ENCODE data around the gene FOXI1. TPM values are rescaled to one million over a fixed set of nuclear protein-coding genes. Genes with fewer than 3 reads are reported as not detected.

The FOXI1 gene
- polyA plus RNA-seq, 4 donors: 5.4 to 7.9 (median 7.4) TPM

DNA sequence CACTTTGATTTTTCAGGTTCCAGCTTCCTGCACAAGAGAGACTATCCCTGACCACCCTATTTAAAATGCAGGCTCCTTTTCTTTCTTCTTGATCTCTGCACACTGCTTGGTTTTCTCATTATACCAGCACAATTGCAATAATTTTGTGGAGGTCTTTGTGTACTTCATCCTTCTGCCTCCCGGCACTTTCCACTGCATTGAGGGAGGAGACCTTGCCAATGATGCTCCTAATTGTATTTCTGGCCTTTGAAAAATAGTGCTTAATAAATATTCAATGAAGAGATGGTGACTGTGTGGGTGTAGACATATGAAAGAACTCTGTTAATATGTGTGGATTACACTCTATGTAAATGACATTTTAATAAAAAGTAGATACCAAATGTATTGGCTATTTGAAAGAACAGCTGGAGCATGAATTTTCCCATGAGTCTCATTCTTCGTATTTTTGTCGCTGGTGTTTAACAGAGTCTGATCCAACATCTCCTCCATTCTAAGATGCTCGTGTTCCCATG, 42.1 kb downstream of the FOXI1 start:
- no peak for DNase-seq (ENCODE audit: low read depth in 4 of 4, low spot score in 2 of 4)

DNA sequence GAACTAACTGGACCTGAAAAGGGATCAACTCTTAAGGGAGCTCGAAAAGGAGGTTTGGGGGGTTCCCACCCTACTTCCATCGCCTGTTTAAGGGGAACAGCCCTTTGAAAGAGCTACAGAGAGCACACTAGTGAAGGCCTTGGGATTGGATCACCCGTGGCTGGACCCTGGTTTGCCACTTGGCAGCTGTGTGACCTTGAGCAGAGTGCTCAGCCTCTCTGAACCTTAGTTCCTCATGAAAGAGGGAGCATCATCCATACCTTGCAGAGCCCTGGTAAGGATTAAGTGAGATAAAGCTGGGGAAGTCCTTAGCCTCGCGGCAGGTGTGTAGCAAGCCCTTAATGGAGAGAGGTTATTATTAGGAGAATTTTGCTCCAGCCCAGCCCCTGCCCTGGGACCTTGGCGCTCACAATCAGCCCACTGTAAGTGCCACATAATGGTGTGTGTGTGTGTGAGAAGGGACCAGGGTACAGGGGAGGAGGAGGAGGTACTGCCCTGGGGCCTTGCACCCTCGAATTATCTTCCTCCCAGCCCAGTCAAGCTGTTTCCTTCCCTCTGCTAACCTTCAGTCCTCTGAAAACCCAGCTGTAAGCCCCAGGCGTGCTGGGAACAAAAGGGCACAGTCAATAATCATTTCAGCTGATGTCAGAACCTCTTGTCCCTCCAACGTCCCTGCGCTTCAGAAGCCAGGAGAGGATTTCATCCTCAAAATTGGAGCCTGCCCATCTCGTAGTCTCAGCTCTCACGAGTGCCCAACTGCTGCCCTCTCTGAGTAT, 42.9 kb downstream of the FOXI1 start:
- no peak for DNase-seq (ENCODE audit: low read depth in 4 of 4, low spot score in 2 of 4)

DNA sequence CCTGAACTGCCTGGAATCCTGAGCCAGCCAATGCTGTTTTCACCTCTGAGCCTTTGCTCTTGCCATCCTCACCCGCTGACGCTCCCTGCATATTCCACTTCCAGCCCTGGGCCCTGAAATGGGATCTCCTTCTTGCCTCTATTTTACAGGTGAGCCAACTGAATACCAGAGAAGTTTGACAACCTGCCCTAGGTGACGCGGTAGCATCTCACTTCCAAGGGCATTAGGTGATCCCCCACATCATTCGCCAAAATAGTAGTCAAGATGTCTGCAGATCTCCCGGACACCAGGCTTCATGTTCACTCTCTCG, 43.5 kb downstream of the FOXI1 start:
- DNase-seq (ENCODE audit: low read depth in 4 of 4, low spot score in 2 of 4): no peak

DNA sequence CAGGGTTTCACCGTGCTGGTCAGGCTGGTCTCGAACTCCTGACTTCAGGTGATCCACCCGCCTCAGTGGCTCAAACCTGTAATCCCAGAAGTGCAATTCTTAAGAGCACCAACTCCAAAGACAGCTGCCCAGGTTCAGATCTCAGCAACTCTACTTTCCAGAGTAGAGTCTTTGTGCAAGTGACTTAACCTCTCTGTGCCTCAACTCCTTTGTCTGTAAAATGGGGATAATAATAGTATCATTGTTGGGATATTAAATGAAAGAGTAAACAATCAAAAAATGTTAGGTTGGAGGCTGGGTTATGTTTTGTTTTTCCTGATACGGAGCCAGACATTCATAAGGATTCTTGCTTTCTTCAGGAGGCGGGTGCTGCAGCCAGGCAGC, 45.0 kb downstream of the FOXI1 start:
- DNase-seq (ENCODE audit: low read depth in 4 of 4, low spot score in 2 of 4): no peak

DNA sequence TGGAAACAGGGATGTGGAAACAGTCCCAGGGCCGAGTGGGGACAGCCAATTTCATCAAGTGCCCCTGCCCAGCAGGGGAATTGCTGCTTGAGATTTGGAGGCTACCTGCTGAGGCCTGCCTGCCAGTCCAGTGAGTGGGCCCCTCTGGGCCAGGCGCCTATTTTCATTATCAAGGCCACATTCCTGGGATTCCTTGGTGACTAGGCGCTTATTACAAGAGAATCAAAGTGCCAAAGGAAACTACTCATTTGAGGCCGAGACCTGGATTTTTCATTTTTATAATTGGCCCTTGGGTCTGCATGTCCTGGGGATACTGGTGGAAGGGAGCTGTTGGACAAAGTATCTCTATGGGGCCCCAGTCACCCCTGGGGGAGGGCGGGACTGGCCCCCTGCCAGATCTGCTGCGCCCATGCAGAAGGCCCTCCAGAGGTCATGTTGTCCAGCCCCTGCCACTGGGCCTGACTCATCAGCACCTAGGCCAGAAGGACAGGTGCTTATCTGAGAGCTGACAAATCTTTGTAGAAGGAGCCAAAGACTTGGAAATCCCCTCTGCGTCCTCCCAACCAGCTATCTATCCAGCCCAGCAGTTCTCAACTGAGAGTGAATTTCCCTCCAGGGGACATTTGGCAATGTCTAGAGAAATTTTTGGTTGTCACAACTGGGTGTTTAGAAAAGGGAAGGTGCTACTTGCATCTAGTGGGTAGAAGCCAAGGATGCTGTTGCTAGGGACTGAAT, 45.6 kb downstream of the FOXI1 start:
- peak in 1 of 4 donors; percentile 21 for DNase-seq (ENCODE audit: low read depth in 4 of 4, low spot score in 2 of 4)

DNA sequence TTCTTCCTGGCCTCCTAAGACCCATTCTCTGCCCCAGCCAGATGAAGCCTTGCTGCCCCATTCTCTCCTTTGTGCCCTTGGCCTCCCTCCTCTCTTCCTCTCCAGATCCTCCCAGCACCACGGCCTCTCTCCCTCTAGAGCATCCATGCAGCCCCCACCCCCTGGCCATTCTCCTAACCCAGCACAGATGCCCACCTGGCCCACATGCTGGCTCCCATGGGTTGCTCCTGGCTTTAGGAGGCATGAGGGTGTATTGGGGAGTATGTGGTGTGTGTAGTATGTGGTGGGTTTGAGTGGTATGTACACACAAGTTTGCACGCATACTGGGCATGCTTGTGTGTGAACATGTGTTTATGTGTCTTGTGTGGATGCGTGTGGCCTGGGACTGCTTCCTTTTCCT, 47.1 kb downstream of the FOXI1 start:
- DNase-seq (ENCODE audit: low read depth in 4 of 4, low spot score in 2 of 4): no peak

DNA sequence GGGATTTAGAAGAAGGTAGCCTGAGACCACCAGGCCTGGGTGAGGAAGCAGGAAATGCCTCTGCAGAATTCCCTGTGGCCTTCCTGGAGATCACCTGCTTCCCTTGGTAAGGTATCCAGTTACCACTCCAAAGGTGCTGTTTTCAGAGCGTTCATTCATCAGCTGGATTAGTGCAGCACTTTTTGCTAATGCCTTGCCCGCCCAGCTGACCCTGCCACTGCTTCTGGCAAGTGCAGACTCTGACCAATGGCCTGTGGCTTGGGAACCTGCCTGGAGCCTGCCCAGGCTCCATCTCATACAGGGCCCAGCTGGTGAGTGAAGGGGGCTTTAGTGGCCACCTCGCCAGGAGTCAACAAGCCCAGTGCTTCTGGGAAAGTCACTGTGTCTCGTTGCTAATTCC, 48.6 kb downstream of the FOXI1 start:
- no peak for DNase-seq (ENCODE audit: low read depth in 4 of 4, low spot score in 2 of 4)

DNA sequence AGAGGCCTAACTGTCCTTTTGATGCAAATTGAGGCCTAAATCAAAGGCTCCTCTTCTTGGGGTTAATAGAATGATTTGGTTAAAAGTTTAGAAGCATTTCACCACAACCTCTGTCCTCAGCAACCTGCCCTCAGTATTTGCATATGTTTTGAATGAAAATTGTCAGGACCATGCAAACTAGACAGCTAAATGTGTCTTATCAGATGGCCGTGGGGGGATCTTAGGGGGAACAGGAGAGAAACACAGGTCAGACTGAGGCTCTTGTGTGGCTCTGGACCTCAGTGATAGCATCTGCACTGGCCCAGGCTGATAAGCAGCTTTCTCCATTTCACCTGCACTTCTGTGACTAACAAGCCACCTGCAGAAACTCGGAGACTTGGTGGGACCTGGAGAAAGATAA, 49.0 kb downstream of the FOXI1 start:
- DNase-seq (ENCODE audit: low read depth in 4 of 4, low spot score in 2 of 4): no peak

DNA sequence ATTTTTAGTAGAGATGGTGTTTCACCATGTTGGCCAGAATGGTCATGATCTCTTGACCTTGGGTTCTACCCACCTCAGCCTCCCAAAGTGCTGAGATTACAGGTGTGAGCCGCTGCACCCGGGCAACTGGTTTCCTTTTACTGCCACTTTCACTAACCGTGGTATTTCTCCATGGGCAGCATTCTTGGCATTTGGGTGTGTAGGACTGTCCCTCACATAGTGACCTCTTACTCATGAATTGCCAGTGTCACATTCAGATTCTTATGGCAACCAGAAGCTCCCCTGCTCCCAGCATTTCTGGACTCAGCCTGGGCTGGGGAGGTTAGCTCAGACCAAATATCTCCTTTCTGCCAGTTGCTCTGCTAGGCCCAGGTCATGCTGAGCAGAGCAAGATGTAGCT, 50.1 kb downstream of the FOXI1 start:
- no peak for DNase-seq (ENCODE audit: low read depth in 4 of 4, low spot score in 2 of 4)

DNA sequence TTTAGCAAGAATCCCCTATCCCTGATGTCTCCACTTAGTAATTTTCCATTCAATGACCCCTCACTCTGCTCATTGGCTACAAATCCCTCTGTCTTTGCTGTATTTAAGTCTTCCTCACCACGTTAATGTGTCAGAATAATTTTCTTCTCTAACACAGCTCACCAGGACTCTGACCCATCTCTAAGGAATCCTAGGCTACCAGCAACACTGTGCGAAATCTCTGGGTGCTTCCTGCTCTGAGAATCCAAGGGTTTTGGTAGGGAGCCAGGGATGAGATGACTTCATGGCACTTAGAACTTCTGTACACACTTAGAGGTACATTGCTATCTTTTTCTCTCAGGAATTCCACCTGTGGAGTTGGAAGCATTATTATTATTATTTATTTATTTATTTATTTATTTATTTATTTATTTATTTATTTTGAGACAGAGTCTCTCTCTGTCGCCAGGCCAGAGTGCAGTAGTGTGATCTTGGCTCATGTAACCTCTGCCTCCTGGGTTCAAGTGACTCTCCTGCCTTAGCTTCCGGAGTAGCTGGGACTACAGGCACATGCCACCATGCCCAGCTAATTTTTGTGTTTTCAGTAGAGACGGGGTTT, 53.5 kb downstream of the FOXI1 start:
- DNase-seq (ENCODE audit: low read depth in 4 of 4, low spot score in 2 of 4): no peak

Other genes with a start within 250 kb of the FOXI1 start
- 1 to 10 TPM; 1.5 to 2.7 (median 2.3) TPM for gene INSYN2B, start 125.4 kb upstream of the FOXI1 start, polyA plus RNA-seq (ENCODE audit: insufficient read length in 4 of 4)
- under 1 TPM in 3 of 4 donors, not detected in 1; 0.11 to 0.49 (median 0.20) TPM for gene C5orf58, start 127.1 kb downstream of the FOXI1 start, polyA plus RNA-seq (ENCODE audit: insufficient read length in 4 of 4)
- 1 to 10 TPM; 3.1 to 4.3 (median 3.3) TPM for gene LCP2, start 191.9 kb downstream of the FOXI1 start, polyA plus RNA-seq (ENCODE audit: insufficient read length in 4 of 4)

All from left renal cortex interstitium (tissue), 4 donors.